HepG2 (cell line): ENCODE data around the gene CRYBA2. TPM values are rescaled to one million over a fixed set of nuclear protein-coding genes. Genes with fewer than 3 reads are reported as not detected.

ENCODE experiments used
- GATAD2A ChIP-seq: IDR thresholded peaks from 2 replicates; pipeline ENCODE4 v1.6.1; 2016
- NFKBIZ ChIP-seq: IDR thresholded peaks from 2 replicates; pipeline ENCODE4 v1.6.1; 2018; ENCODE audit warnings: missing genetic modification reagents, missing compliant biosample characterization
- SPEN ChIP-seq: sonication (generic); formaldehyde crosslinking; IDR thresholded peaks from 2 replicates; pipeline ENCODE4 v1.5.1; 2020; ENCODE audit warnings: low read depth, mild to moderate bottlenecking, missing genetic modification reagents
- THAP9 ChIP-seq: sonication (generic); formaldehyde crosslinking; IDR thresholded peaks from 2 replicates; pipeline ENCODE4; 2020; ENCODE audit warnings: missing genetic modification reagents, mild to moderate bottlenecking, borderline replicate concordance
- ZBED4 ChIP-seq: sonication (generic); formaldehyde crosslinking; IDR thresholded peaks from 2 replicates; pipeline ENCODE4 v1.4.0; 2020; ENCODE audit warnings: missing genetic modification reagents, borderline replicate concordance
- ZBTB38 ChIP-seq: sonication (generic); formaldehyde crosslinking; IDR thresholded peaks from 2 replicates; pipeline ENCODE4 v1.5.1; 2020; ENCODE audit warnings: mild to moderate bottlenecking, missing genetic modification reagents
- ZIK1 ChIP-seq: sonication (generic); formaldehyde crosslinking; IDR thresholded peaks from 2 replicates; pipeline ENCODE4 v1.5.0; 2020; ENCODE audit warnings: mild to moderate bottlenecking, low read depth, missing genetic modification reagents, borderline replicate concordance
- ZNF263 ChIP-seq: sonication (generic); formaldehyde crosslinking; IDR thresholded peaks from 2 replicates; pipeline ENCODE4 v1.4.0; 2020; ENCODE audit warnings: missing genetic modification reagents
- ZNF788 ChIP-seq: sonication (generic); formaldehyde crosslinking; IDR thresholded peaks from 2 replicates; pipeline ENCODE4 v1.5.0; 2020; ENCODE audit warnings: mild to moderate bottlenecking, missing genetic modification reagents, borderline replicate concordance
- ZNF883 ChIP-seq: sonication (generic); formaldehyde crosslinking; IDR thresholded peaks from 2 replicates; pipeline ENCODE4 v1.5.1; 2020; ENCODE audit warnings: mild to moderate bottlenecking, missing genetic modification reagents; ENCODE audit errors: not compliant biosample characterization
- polyA plus RNA-seq, 8 experiments: library from polyadenylated mRNA; depleted of rRNA in 3 of 8; stranded (reverse) in 7 of 8; unstranded in 1 of 8; fragments of >200 nt; fragmentation: Illumina TruSeq in 4 of 8; extraction: Trizol in 4 of 8; gene quantifications; 2 replicates each; pipeline versions ENCODE4 v1.2.1 to v1.2.3, GENCODE V29; 2011 to 2016; ENCODE audit warnings: low read depth in 4 of 8, missing spikeins in 1 of 8, mixed read lengths in 1 of 8; ENCODE audit not compliant: insufficient read depth in 1 of 8
- total RNA-seq, 5 experiments: library from RNA; depleted of rRNA; stranded (reverse); fragments of >200 nt; fragmentation: Illumina TruSeq; extraction: Trizol; gene quantifications; 2 replicates each; pipeline ENCODE4 v1.2.3, GENCODE V29; 2016; ENCODE audit warnings: low read depth in 1 of 5
- TF ChIP-seq, protein P1 (sequence below): sonication (generic); formaldehyde crosslinking; conservative IDR thresholded peaks from 2 replicates; pipeline ENCODE4 v1.4.0; 2020; ENCODE audit warnings: mild to moderate bottlenecking, missing genetic modification reagents, moderate library complexity

The CRYBA2 gene
- total and polyA plus RNA-seq, 2 of the 13 experiments (the other 11 are each of a cell fraction or from before 2014, with no cell fraction given), result not detected

GRCh38 chr2:218979846-218980734 lies 13.1 kb downstream of the CRYBA2 start (continued):
- TF ChIP-seq SPEN (CRISPR knock-in tag), result no peak
- peak; percentile 25 for TF ChIP-seq ZNF883 (CRISPR knock-in tag)
- no peak for TF ChIP-seq NFKBIZ (CRISPR knock-in tag)
- no peak for TF ChIP-seq ZBTB38 (CRISPR knock-in tag)
- no peak for TF ChIP-seq ZIK1 (CRISPR knock-in tag)
- no peak for TF ChIP-seq ZNF788 (CRISPR knock-in tag)
- TF ChIP-seq ZNF263 (CRISPR knock-in tag), result peak; percentile 51; the same call in 1 of the 2 replicates
- TF ChIP-seq ZBED4 (CRISPR knock-in tag), result no peak
- 0 out of 2 replicates have a peak, but pooled peaks have one; percentile 69 for TF ChIP-seq THAP9 (CRISPR knock-in tag)
- TF ChIP-seq GATAD2A, result peak; percentile 33; the same call in 1 of the 2 replicates
- TF ChIP-seq, protein P1, sequence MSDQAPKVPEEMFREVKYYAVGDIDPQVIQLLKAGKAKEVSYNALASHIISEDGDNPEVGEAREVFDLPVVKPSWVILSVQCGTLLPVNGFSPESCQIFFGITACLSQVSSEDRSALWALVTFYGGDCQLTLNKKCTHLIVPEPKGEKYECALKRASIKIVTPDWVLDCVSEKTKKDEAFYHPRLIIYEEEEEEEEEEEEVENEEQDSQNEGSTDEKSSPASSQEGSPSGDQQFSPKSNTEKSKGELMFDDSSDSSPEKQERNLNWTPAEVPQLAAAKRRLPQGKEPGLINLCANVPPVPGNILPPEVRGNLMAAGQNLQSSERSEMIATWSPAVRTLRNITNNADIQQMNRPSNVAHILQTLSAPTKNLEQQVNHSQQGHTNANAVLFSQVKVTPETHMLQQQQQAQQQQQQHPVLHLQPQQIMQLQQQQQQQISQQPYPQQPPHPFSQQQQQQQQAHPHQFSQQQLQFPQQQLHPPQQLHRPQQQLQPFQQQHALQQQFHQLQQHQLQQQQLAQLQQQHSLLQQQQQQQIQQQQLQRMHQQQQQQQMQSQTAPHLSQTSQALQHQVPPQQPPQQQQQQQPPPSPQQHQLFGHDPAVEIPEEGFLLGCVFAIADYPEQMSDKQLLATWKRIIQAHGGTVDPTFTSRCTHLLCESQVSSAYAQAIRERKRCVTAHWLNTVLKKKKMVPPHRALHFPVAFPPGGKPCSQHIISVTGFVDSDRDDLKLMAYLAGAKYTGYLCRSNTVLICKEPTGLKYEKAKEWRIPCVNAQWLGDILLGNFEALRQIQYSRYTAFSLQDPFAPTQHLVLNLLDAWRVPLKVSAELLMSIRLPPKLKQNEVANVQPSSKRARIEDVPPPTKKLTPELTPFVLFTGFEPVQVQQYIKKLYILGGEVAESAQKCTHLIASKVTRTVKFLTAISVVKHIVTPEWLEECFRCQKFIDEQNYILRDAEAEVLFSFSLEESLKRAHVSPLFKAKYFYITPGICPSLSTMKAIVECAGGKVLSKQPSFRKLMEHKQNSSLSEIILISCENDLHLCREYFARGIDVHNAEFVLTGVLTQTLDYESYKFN (CRISPR knock-in tag), result no peak
